HG02981 (cell line): ENCODE measurements around the gene ACTG2.
"Not testable (repeated sequence)": the region's sequence is repeated elsewhere in the genome, so short reads cannot be mapped to it uniquely, and the experiment has no call there.

Experiments used
- ATAC-seq: cut with Tn5 transposase; IDR thresholded peaks from one replicate; pipeline ENCODE4 v1.9.1; 2021; ENCODE audit warnings: mild to moderate bottlenecking, moderate library complexity; ENCODE audit not compliant: unreplicated experiment

ACTG2 gene

GRCh38 chr2:73931531-73932500 is 39.0 kb downstream of the ACTG2 start:
- no peak for ATAC-seq

- no peak for ATAC-seq
Observed at GRCh38 chr2:73933194-73933593, 40.4 kb downstream of the ACTG2 start.

DNA sequence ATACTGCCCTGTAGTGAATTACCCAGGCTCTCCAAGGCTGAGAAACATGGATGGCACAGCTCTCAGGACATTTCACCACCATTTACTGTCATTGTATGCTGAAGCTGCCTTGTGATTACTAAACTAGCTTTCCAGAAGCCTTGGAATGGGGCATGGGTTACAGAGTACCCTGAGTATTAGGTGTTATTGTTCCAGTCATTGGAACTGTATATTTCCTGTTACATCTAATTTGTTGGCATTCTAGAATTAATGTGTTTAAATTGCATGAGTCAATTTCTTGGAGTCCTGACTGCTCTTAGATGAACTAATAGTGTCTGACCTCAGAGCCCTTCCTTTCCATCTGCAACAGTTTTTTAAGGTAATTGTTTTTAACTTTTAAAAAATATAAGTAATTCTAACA is 42.8 kb downstream of the ACTG2 start:
- ATAC-seq, result no peak

DNA sequence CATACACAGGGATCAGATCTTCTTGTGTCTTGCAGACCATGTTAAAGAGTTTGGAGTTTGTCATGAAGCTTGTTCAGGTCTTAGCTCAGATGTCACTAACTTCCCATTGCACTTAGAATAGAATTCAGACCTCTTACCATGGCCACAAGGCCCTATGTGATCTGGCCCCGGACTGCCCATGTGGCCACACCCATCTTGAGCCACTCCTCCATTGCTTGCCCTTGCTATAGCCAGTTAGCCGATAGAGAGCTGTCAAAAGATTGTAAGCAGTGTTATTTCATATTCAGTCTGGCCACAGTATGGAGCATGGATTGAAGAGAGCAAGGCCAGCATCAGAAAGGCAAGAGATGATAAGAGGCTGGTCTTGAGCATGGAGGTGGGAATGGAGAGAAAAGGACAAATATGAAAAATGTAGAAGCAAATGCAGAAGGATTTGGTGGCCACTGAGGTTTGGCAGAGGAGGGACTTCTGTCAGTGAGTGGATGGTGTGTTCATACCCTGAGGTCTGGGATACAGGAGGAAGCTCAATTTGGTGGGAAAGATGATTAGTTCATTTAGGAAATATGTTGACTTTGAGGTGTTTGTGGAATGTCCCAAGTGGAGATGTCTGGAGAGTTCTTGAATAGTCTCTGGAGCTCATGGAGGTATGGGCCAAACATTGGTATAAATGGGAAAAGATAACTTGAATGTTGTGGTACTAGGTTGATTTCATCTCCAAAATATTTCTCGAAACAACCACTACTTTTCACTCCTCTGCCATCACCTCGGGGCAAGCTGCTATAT is 44.5 kb downstream of the ACTG2 start:
- no peak for ATAC-seq

- no peak for ATAC-seq
Observed at GRCh38 chr2:73937899-73938298, 45.1 kb downstream of the ACTG2 start.

GRCh38 chr2:73938718-73939352 is 46.0 kb downstream of the ACTG2 start:
- no peak for ATAC-seq

DNA sequence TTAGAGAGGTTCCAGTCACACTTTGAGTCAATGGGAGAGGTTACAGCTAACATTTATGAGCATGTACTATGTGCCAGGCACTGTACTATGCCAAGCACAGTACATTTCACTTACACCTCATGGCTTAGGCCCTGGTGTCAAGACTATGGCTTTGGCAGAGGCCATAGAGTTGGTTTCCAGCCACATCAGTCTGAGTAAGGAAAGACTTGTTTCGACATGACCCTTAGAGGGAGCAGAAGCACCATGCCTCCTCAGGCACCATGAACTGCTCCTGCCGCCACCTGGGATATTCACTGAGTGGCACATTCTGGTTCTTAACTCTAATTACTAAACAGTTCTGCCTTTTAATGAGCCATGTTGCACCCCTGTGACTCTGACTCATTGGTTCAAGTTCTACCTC is 46.6 kb downstream of the ACTG2 start:
- ATAC-seq, result no peak

GRCh38 chr2:73940066-73940465 is 47.3 kb downstream of the ACTG2 start:
- ATAC-seq, result not testable (repeated sequence)

DNA sequence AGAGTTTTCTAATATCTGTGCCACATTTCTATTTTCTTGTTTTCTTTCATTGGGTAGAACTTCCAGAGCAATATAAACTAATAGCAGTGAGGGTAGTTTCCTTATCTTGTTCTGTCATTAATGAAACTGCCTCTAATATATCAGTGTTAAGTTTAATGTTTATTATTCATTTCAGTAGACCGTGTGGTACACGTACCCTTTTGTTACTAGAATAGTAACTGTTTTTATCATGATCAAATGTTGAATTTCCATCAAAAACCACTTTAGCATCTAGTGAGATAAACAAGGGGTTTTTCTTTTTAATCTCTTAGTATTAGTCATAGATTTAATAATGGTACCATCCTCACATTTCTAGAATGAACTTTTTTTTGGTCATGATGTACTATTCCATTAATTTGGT is 49.9 kb downstream of the ACTG2 start:
- no peak for ATAC-seq

DNA sequence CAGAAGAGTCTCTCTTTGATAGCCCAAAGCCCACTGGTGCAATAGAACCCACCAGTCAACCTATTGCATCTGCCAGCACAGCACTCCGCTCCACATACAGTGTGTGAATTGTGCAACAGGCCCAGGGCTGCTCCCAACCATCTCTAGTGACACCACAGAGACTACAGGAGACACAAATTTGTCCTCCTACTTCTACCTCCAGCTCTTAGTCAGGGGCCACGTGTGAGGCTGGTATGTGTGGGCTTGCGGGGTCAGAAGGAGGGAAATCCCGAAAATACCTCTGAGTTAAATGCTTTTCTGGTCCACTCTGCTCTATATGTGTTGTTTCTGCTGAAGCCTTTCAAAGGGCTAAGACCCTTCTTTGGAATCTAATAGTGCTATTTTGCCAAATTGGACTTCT is 51.9 kb downstream of the ACTG2 start:
- ATAC-seq, result no peak

DNA sequence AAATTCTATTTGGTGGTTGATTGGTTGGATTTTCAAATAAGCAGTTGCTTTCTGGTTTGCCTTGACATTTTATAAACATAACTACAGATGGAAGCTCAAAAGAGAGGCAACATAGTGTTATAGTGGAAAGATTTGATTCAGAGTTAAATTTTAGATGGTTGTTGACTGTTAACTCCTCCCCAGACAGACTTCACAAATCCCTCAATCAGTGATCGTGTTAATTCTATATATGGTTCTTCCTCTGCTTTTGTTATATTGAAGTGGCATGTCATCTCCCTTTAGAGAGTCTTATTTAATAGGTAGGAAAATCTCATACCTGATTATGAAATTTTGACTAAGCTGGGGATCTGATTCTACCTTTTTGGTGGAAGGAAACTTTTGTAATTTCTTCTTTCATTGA is 53.4 kb downstream of the ACTG2 start:
- no peak for ATAC-seq

- no peak for ATAC-seq
Observed at GRCh38 chr2:73946666-73947065, 53.9 kb downstream of the ACTG2 start.

GRCh38 chr2:73947412-73948018 is 54.7 kb downstream of the ACTG2 start:
- ATAC-seq, result no peak

DNA sequence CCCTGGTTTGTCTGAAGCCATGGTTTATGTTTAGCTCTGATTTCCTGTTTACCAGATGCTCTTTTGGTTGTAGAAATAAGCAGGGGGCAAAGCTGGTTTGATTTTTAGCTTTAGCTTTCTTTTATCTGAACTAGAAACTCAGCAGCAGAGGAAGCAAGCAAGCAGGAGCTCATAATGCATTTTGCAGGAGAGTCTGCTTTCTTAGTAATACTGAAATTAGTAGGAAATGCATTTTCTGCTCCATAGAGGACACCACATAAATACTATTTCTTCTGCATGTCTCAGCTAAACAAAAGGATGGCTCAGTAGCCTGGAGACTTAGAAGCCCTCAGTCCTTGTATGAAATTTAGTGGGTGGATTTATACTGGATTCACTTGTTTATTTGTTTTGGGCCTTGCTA is 57.0 kb downstream of the ACTG2 start:
- no peak for ATAC-seq

- ATAC-seq, result no peak
Observed at GRCh38 chr2:73952499-73953446, 60.0 kb downstream of the ACTG2 start.

- ATAC-seq, result no peak
Observed at GRCh38 chr2:73956218-73956865, 63.5 kb downstream of the ACTG2 start.

GRCh38 chr2:73961274-73961673 is 68.5 kb downstream of the ACTG2 start:
- ATAC-seq, result no peak

- no peak for ATAC-seq
Observed at GRCh38 chr2:73961823-73962615, 69.2 kb downstream of the ACTG2 start.

GRCh38 chr2:73962798-73963197 is 70.0 kb downstream of the ACTG2 start:
- ATAC-seq, result no peak
